OCI-LY7 (cell line): Measurements from ENCODE around the gene CPNE2.

Source experiments
- EZH2phosphoT487 ChIP-seq: fragments of 200-600 bp; sonication (generic); IDR thresholded peaks from 2 replicates; pipeline ENCODE4 v1.6.1; 2018; ENCODE audit warnings: low read depth, borderline replicate concordance, mild to moderate bottlenecking, mixed run types, antibody characterized with exemption, low read length, moderate library complexity, mixed read lengths
- TF ChIP-seq, protein P1 (sequence below): fragments of 200-600 bp; sonication (generic); conservative IDR thresholded peaks from 2 replicates; pipeline ENCODE4 v1.5.1; 2014; ENCODE audit warnings: mild to moderate bottlenecking, antibody characterized with exemption, low read length, moderate library complexity, mixed read lengths

DNA sequence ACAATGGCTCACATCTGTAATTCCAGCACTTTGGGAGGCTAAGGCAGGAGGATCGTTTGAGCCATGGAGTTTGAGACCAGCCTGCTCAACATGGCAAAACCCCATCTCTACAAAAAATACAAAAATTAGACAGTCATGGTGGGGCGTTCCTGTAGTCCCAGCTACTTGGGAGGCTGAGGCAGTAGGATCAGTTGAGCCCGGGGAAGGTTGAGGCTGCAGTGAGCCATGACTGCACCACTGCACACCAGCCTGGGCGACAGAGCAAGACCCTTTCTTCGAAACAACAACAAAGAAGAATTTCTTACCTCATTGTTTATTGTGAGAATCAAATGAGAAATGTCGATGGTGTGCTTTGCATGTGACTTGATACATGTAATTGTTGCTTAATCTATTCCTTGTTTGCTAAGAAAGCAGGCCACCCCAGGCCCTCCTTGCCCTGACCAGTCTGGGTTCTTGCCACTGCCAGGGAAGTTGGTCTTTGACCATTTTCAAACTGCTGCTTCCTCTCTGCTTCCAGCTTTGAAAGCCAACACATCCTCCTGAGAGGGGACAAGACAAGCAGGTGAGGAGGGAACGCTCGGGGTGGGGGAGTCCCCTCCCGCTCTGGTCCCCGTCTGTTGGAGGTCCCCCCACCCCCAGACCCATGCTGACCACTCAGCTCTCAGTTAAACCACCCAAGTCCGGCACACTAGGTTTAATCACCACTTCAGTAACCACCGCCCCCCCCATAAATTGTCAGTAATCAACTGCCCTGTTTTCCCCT is 47.3 kb upstream of the CPNE2 start:
- TF ChIP-seq, protein P1, sequence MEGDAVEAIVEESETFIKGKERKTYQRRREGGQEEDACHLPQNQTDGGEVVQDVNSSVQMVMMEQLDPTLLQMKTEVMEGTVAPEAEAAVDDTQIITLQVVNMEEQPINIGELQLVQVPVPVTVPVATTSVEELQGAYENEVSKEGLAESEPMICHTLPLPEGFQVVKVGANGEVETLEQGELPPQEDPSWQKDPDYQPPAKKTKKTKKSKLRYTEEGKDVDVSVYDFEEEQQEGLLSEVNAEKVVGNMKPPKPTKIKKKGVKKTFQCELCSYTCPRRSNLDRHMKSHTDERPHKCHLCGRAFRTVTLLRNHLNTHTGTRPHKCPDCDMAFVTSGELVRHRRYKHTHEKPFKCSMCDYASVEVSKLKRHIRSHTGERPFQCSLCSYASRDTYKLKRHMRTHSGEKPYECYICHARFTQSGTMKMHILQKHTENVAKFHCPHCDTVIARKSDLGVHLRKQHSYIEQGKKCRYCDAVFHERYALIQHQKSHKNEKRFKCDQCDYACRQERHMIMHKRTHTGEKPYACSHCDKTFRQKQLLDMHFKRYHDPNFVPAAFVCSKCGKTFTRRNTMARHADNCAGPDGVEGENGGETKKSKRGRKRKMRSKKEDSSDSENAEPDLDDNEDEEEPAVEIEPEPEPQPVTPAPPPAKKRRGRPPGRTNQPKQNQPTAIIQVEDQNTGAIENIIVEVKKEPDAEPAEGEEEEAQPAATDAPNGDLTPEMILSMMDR = no peak
- TF ChIP-seq EZH2phosphoT487 = no peak
